CD4-positive, alpha-beta T cell treated with Interferon gamma for 1 hour (primary cell): Measurements from ENCODE around the gene GPC4.
"Not testable (repeated sequence)": the region's sequence is repeated elsewhere in the genome, so short reads cannot be mapped to it uniquely, and the experiment has no call there.

ENCODE experiments used
- DNase-seq: peaks from one replicate; pipeline ENCODE4 v3.0.0-alpha.2; 2020

The GPC4 gene

GRCh38 chrX:133300591-133300990 is 114.7 kb downstream of the GPC4 start:
- DNase-seq = no peak

DNA sequence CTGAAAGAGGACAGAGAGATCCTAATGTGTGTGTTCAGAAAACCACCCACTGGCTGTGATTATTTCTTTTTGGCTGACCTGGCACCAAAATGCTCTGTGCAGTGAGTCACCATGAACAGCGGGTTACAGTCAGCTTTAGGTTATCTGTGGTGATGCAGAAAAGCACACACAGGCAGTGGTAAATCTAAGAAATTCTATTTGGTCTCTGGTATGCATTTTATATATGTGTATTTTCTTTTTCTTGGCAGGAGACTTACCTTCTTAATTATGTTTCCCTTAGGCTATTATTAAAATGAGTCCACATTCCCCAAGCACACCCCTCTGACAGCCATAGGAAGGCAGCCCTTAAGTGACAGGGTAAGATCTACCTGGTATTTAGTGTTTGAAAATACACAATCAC is 118.0 kb downstream of the GPC4 start:
- DNase-seq = no peak

- no peak for DNase-seq
Observed at GRCh38 chrX:133294126-133294525, 121.2 kb downstream of the GPC4 start.

DNA sequence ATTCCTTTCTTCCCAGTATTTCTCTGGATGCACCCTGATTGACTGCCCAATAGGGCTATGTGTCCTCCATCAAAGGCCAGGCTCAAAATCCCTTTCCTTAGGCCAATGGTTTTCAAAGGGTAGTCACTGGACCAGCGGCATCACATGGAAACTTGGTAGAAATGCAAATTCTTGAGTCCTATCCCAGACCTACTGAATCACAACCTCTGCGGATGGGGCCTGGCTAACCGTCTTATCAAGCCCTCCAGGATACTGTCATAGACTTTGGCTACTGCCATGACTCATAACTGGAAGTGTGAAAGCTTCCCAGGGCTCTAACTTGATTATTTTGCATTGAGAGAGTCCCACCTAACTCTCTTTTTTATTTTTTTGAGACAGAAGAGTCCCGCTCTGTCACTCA is 125.2 kb downstream of the GPC4 start:
- DNase-seq = no peak

GRCh38 chrX:133287860-133288259 is 127.4 kb downstream of the GPC4 start:
- DNase-seq = no peak

DNA sequence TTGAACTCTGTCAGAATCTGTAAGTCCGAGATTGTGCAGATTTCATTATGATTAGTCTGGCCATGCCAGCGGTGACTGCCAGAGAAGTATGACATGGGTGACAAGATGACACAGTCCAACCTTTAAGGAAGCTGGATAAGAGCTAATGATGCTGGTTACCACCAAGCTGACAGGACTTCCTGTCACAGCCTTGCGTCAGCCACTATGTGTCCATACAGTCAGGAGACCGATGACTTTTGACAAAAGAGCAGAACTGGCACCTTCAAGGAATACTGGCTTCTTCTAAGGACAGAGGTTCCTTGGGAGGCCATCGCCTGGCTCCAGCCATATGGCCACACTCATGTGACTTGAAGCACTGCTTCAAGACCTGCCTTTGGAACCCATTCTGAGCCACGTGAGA is 129.9 kb downstream of the GPC4 start:
- DNase-seq = no peak

- not testable (repeated sequence) for DNase-seq
Observed at GRCh38 chrX:133279112-133279730, 136.1 kb downstream of the GPC4 start.

DNA sequence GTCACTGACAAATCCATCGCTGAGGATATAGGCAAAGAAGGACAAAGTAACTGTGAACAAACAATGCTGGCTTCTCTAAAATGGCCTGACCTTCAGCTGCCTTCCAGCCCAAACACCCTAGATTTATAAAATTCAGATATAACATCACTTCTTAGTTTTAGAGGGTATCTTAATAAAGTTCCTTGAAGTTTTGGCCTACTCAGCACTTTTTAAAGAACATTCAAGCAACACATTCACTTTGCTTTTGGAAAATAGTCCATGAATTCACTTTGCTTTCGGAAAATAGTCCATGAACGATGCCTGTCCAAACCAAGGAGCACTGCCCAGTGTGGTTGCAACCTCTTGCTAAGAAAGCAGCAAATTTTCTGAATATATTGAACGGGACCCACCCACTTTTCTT is 142.1 kb downstream of the GPC4 start:
- no peak for DNase-seq

DNA sequence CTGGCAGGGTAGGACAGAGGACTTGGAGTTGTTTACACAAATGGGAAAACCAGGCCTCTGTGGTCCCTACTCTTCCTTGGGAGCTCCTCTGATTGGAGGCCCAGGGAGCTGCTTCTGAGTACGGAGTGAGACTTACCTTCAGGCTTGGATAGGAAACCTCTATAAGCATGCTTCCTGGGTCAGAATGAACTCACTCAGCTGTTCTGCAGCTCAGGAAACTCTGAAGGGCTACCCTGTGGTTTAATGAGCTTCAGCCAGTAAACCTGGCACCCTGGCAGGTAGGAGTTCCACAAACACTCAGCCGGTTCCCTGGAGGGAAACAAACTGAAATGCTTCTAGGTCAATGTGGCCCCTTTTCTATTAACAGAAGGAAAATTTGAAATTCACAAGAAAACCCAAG is 146.1 kb downstream of the GPC4 start:
- DNase-seq = no peak

DNA sequence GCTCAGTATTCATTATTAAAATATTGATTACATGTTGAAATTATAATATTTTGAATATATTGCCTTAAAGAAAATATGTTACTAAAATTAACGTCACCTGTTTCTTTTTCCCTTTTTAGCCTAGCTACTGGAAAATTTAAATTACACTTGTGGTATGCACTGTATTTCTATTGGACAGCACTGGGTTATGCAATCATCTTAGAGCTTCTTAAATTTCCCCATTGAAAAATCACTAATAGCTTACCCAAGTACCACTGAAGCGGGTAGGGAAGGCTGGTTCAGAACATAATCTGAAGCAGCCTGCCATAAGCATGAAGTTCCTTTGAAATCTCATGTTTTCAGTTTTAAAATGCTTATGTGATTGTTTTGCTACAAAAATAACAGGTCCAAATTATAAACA is 147.7 kb downstream of the GPC4 start:
- no peak for DNase-seq

DNA sequence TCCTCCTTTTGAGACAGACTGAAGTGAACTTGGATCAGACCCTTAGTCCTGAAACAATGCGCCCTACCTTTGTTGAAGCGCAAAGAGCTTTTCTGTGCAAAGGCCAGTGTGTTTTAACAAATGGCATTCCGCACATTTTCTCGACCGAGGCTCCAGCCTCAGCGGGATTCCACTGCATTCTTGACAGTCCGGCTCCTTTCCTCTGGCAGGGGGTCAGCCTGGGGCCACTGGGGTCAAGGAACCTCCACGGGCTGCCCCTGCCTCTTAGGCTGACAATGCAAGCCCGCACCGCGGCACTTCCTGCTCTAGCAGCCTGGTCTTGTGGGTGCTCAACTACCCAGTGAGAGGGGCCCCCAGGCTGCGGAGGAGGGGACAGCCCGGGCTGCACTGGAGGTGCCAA is 150.0 kb downstream of the GPC4 start:
- DNase-seq = no peak

DNA sequence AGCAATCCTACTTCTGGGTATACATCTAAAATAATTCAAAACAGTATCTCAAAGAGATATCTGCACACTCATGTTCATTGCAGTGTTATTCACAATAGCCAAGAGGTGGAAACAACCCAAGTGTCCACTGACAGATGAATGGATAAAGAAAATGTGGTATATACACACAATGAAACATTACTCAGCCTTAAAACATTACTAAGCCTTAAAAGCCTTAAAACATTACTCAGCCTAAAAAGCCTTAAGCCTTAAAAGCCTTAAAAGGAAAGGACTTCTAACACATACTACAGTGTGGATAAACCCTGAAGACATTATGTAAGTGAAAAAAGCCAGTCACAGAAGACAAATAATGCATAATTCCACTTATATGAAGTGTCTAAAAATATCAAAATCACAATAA is 156.8 kb downstream of the GPC4 start:
- DNase-seq = no peak

GRCh38 chrX:133254666-133255065 is 160.6 kb downstream of the GPC4 start:
- no peak for DNase-seq

DNA sequence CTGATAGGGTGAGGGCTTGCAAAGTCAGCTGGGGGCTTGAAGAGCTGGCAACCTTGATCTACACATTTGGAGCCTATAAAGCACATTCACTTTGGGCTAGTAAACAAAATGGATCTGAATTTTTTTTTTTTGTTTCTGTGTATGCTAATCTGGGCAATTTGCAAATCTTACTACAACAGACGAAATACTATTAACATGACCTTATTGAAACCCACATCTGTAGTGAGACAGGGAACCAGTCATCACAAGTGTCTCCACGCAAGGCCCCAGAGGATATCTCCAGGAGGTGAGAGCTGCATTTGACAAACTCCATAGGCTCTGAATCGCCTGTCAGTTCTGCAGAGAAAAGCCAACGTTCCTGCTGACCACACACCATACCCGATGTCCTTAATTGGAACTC is 164.1 kb downstream of the GPC4 start:
- no peak for DNase-seq

DNA sequence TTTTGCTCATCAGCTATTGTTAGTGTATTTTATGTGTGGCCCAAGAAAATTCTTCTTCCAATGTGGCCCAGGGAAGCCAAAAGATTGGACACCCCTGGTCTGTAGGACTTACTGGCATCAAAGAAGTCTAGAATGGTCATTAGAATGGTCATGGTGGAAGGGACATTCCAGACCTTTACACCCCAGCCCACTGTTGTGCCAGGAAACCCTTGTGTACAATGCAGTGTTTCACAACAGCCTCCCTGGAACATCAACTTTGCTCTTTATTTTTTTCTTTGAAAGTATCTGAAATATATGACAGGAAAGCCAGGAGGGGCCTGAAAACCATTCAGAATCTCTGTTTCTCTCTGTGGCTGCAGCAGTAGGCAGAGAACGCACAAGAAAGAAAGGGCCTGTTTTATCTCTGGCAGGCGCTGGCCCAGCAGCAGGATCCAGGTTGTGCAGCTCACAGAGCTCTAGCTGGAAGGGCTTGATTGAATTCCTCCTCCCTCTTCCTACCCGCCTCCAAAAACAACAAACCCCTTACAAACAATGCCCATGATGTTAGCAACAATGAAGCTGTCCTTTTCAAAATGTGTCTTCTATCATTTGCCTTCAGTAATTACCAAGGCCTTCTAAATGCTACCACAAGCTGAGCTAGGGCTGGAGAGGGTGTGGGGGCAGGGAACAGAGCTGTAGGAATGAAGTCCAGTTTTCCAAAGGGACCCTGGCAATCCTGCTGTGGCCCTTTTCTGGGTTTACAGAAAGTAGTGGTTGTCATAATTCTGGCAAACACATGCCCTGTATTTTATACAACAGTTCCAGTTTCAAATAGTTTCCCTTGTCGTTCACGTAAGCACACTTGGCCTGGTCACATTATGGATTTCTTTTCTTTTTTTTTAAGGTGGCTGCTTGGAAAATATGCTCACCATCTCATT is 164.8 kb downstream of the GPC4 start:
- DNase-seq = no peak
